A549 treated with AZD2906 at 1 μM for 4 hours (cell line): ENCODE measurements around the gene PRAMEF20. TPM values are rescaled to one million over a fixed set of nuclear protein-coding genes. Genes with fewer than 3 reads are reported as not detected.

Source experiments
- total RNA-seq: library from RNA; stranded (reverse); fragments of 200-300 nt; extraction: Qiagen RNA extraction; gene quantifications from 5 replicates; pipeline ENCODE4 v1.2.3, GENCODE V29; 2022

Gene PRAMEF20
- not detected in 5 replicates for total RNA-seq

DNA sequence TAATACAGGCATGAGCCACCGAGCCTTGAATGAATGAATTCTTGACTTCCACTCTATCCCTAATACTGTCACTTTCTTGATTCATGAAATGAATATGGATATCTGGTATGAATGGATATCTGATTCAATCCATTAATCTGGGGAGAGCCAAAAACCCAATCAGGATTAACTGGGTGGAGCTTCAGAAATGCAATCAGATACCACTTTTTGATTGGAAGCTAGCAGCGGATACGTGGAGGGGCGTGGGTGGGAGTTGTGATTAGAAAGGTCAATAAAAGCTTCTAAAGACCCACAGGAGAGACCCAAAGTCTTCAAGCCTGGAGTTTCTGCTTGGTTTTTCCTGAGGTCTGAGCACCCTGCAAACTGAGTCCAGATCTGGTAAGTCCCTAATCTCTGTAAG is at the start of gene PRAMEF20:
Gene PRAMEF20 (plus strand): TSS at position 301 of the 400 bp plus-strand sequence. CDS start 5,905 bp downstream, outside the sequence.

DNA sequence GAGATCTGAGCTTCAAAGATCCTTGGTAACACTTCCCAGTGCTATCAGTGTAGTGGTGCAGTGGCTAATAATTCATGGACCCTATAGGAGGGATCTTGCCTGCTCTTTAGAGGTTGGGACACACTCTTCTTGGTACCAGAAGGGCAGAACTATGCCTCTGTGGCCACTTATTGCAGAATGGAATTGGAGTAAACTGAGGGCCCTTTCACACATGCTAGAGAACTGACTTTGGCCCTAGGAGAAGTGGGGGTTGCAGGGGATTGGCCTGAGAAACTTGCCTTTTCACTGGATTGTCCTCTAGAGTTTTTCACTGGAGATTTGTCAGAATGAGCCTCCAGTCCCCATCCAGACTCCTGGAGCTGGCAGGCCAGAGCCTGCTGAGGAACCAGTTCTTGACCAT is 20.9 kb upstream of the PRAMEF20 start, which contains the start of gene PRAMEF17:
Gene PRAMEF17 (plus strand): TSS at position 301 of the 400 bp plus-strand sequence. CDS start 26 bp downstream, at position 327.

Other genes starting within 250 kb of the PRAMEF20 start
- gene HNRNPCL4, start 244.8 kb upstream of the PRAMEF20 start, total RNA-seq: not detected in 5 replicates
- not detected in 5 replicates for gene PRAMEF9, start 238.6 kb upstream of the PRAMEF20 start, total RNA-seq
- gene PRAMEF13, start 209.0 kb upstream of the PRAMEF20 start, total RNA-seq: 0.07 TPM in 1 of 5 replicates, not detected in the others
- gene PRAMEF18, start 184.3 kb upstream of the PRAMEF20 start, total RNA-seq: not detected in 5 replicates
- not detected in 5 replicates for gene PRAMEF5, start 156.3 kb upstream of the PRAMEF20 start, total RNA-seq
- not detected in 5 replicates for gene PRAMEF8, start 125.3 kb upstream of the PRAMEF20 start, total RNA-seq
- not detected in 5 replicates for gene PRAMEF33, start 106.9 kb upstream of the PRAMEF20 start, total RNA-seq
- not detected in 5 replicates for gene PRAMEF15, start 94.9 kb upstream of the PRAMEF20 start, total RNA-seq
- not detected in 5 replicates for gene PRAMEF14, start 63.3 kb upstream of the PRAMEF20 start, total RNA-seq
- not detected in 5 replicates for gene PRAMEF19, start 38.5 kb upstream of the PRAMEF20 start, total RNA-seq
- gene PRAMEF17, start 20.8 kb upstream of the PRAMEF20 start, total RNA-seq: not detected in 5 replicates
- 0.05 to 0.11 TPM (median 0.09 TPM) in 5 replicates for gene LRRC38, start 103.6 kb downstream of the PRAMEF20 start, total RNA-seq
- gene PDPN, start 173.4 kb downstream of the PRAMEF20 start, total RNA-seq: 0.10 TPM in 1 of 5 replicates, not detected in the others